ENCODE measurements around the gene ITPRIPL1.
A peak's percentile ranks its signal among the peaks of the same experiment; 100 is the strongest.

The ITPRIPL1 gene

DNA sequence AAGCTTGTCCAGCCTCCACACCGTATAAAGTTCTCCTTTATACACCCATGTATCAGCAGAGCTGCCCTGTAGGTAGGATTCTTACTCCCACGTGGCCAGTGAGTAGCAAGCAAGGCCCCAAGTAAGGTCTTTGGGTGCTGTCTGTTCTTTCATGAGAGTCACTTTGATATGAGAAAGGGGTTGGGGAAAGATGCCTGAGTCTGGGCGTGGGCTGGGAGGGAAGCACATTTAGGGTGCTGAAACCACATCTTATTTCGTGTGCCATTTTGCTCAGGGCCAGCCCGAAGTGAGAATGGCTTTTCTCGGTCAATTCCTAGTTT, 436 bp upstream of the ITPRIPL1 start:
- peak in 2 of 5 experiments; percentile 36 to 53 for DNase-seq

DNA sequence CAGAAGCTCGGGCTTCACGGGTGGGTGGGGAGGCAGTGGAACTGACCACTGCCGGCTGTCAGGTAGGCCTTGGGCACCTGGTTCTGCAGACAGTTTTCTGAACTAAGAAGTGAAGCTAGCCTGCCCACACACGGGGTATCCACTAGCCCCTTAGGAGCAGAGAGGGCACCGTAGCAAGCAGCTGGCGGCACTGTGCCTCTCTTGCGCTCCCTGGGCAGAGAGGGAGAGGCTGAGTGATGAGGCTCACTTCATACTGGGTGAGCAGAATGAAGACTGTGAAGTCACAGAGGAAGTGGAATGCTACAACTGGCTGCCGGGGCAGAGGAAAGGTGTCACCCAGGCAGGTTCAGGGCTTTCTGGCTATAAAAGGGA, 753 bp downstream of the ITPRIPL1 start:
- peak in 3 of 5 experiments; percentile 33 to 87 (median 59) for DNase-seq

DNA sequence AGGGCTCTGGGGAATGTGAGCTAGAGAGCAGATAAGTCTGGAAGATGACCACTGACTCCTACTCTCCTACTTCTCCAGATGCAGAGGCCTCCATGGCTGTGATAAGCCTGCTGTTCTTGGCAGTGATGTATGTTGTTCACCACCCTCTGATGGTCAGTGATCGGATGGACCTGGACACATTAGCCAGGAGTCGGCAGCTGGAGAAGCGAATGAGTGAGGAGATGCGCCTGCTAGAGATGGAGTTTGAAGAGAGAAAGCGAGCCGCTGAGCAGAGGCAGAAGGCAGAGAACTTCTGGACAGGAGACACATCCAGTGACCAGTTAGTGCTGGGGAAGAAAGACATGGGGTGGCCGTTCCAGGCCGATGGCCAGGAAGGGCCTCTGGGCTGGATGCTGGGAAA, 1.4 kb downstream of the ITPRIPL1 start:
- no peak for DNase-seq

DNA sequence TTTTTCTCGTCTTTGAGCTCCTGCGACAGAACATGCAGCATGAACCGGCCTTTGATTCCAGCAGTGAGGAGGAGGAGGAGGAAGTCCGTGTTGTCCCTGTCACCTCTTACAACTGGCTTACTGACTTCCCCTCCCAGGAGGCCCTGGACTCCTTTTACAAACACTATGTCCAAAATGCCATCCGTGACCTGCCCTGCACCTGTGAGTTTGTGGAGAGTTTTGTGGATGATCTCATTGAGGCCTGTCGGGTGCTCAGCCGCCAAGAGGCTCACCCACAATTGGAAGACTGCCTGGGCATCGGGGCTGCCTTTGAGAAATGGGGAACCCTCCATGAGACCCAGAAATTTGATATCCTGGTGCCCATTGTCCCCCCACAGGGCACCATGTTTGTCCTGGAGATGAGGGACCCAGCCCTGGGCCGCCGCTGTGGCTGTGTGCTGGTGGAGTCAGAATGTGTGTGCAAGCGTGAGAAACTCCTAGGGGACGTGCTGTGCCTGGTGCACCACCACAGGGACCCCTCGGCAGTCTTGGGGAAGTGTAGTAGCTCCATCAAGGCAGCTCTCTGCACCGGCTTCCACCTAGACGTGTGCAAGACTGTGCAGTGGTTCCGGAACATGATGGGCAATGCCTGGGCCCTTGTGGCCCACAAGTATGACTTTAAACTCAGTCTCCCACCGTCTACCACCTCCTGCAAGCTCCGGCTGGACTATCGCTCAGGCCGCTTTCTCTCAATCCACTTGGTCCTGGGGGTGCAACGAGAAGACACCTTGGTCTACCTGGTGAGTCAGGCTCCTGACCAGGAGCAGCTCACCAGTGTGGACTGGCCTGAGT, 2.1 kb downstream of the ITPRIPL1 start:
- no peak for DNase-seq

DNA sequence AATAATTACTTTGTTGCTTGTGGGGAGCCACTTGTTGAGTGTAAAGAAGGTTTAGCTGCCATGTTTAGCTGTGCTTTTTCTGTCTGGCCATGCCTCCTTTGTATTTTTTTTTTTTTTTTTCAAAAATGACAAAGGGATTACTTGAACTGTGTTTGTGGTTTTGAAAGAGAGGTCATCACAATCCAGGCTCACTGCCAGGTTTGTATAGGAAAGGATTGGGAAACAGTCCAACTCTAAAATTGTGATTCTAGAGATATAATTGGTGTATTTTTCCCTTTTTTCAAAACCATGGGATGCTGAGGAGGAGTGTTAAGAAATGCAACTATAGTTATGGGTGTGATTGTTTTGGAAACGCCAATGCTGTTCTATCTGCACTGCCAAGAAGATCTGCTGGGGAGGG, 4.3 kb downstream of the ITPRIPL1 start:
- DNase-seq: no peak

DNA sequence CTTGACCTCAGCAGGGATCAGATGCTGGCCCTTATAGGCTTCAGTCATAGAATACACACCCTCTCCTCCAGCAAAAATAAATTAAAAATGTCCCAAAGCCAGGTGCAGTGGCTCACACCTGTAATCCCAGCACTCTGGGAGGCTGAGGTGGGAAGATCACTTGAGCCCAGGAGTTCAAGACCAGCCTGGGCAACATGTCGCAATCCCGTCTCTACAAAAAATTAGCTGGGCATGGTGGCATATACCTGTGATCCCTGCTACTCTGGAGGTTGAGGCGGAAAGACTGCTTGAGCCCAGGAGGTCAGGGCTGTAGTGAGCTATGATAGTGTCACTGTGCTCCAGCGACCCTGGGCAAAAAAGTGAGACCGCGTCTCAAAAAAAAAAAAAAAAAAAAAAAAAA, 4.8 kb downstream of the ITPRIPL1 start:
- no peak for DNase-seq

DNA sequence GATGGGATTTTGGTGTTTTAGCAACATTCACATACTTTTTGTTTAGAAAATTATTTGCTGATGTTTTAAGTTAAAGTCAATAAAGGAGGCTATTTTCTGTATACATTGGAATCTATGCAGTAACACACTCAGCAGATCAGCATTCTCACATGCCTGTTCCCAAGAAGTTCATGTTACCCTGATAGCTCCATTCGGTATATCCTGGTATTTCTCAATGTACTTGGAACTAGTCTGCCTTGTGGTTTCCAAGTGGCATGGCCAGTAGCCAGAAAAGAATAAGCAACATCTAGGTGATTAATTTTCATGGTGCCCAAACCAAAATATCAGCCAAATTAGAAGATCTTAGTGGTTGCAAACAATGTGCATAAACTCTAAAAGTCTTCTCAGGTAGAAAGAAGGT, 5.3 kb downstream of the ITPRIPL1 start:
- no peak for DNase-seq

DNA sequence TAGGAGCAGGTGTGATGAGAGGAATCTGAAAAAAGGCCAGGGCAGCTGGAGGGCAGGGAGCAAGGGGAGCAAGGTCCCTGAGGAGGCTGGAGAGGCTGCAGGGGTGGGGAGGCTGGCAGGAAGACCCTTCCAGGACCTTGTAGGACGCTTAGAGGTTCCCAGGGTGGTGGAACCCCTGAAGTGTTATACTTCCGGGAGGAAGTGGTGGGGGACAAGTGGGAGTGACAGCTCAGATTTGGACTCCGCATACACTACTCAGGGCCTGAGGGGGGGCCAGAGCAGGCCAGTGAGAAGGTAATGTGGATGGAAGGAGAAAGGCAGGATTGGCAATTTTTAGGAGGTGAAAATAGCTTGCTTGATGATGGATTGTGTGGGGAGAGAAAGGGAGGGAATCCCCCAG, 8.6 kb downstream of the ITPRIPL1 start:
- DNase-seq: peak in 1 of 5 experiments; percentile 41

DNA sequence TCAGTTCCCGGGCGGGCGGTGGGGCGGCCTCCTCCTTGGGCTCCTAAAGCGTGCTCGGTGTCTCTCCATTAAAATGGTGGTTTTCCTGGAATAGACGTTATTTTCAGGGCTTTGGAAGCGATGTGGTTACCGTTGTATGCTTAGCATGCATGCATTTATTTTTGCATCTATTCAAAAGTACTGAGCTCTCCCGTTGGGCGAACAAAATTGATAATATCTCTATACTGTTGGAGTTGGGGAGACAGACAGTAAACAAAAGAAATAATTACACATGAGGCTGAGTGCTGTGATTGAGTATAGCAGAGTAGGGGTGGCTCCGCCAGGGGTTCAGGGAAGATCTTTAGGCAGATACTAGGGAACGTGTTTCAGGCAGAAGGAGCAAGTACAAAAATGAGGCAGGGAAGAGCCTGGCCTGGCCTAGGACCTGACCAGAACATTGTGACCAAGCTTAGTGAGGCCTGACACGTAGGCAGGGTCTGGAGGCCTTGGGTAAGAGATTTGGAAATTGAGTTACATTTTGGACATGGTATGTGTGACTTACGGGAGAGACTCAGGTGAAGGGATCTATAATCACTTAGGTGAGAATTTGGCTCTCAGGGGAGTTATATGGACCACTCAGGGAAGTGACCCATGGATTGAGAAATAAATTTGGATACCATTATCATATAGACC, 11.1 kb downstream of the ITPRIPL1 start:
- no peak for DNase-seq

DNA sequence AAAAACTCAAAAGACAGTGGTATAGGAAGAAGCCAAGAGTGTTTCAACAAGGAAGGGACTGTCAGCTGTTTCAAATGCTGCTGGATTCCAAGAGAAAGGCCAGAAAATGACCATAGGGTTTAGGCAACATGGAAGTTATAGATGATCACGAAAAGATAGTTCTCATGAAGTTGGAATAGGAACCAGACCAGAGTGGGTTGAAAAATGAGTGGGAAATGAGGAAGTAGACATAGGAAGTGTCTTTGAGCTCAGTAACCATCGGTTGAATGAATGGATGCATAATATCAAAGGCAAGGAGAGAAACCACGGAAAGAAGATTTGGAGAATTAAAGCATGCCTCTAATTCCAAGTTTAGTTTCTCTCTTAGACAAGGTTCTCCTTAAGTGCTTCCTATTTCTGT, 11.8 kb downstream of the ITPRIPL1 start:
- no peak for DNase-seq

DNA sequence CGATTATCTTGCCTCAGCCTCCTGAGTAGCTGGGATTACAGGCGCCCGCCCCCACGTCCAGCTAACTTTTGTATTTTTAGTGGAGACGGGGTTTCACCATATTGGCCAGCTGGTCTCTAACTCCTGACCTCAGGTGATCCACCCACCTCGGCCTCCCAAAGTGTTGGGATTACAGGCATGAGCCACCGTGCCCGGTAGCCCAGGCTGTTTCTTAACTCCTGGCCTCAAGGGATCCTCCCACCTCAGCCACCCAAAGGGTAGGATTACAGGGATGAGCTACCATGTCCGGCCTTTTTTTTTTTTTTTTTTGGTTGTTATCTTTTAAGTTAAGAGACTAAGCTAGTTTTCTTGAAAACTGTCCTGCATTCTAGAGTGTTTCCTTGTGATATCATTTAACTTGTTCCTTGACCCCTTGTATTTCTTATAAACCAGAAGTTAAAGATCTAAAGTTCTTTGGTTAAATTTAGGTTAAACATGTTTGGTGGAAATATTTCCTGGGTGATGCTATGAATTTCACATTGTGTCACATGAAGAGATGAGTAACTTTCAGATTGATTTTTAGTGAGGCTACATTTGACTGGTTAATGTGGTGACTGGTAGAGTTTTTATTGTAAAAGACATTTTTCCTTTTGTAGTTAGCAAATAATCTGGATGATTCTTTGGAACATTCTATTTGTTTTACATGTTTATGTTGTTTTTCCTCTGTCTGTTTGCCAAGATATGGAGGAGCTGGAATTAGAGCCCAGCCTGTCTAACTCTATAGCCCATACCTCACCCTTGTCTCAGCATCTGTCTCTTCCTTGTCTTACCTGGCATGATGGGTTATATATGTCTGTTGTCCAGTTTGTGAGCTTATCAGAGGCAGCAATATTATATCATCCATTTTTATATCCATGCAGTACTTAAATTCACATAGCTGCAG, 15.6 kb downstream of the ITPRIPL1 start:
- DNase-seq: peak in 1 of 5 experiments; percentile 78

DNA sequence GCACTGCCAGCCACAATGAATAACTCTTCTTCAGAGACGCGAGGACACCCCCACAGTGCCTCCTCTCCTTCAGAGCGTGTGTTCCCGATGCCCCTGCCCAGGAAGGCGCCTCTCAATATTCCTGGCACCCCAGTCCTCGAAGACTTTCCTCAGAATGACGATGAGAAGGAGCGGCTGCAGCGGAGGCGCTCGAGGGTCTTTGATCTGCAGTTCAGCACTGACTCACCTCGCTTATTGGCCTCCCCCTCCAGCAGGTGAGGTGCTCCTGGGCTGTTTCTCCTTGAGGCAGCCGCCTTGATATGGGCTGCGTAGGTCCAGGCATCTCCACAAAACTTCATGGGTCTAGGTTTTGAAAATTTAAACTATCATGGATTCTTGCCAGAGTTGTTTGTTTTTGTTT, 16.5 kb downstream of the ITPRIPL1 start:
- peak in 1 of 5 experiments; percentile 37 for DNase-seq

DNA sequence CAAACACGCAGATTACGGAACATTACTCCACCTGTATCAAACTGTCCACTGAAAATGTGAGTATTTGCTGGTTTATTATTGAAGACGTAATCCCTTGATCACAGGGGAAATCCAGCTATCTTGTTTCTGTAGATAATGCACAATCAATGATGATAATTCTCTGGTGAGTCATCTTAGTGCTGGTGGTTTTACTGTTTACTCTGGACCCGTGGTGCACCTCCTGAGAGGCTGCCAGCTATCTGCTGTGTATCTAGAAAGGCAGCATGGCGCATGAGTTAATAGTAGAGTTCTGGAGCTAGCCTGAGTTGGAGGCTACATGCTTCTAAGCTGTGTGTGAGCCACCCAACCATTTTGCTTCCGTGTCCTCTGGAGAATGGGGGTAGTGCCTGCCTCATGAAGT, 17.0 kb downstream of the ITPRIPL1 start:
- DNase-seq: peak in 4 of 5 experiments; percentile 40 to 96 (median 52)

DNA sequence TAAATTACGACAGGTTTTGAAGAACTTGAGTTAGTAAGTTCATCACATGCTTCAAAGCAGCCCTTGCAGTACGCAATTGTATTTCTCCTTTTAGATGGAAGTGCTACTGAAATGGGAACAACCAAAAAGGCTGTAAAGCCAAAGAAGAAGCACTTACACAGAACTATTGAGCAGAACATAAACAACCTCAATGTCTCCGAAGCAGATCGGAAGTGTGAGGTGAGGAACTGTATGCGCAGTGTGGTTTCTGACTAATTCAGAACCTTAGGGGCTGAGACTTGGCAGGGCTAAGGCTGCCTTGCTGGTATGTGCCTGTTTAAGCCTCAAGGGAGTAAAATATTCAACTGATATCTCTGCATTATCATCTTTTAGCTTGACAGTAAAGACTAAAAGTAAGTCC, 18.9 kb downstream of the ITPRIPL1 start:
- peak in 4 of 5 experiments; percentile 43 to 98 (median 54) for DNase-seq

DNA sequence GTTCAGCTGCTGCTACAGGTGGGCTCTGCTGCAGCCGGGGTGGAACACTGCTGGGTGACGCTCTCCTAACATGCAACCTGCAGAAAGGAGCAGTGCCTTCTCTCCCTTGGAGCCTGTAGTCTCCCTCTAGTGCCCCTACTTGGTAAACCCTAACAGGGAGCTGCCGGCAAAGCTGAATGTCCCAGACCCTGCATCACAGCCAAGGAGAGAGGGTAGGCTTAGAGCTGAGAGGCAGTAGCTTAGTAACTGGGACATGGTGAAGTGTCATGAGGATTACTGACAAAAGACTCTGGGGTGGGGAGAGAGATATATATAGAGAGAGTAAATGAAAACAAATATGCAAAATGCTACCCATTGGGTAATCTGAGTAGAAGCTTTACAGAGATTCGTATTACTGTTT, 20.3 kb downstream of the ITPRIPL1 start:
- DNase-seq: peak in 1 of 5 experiments; percentile 67

DNA sequence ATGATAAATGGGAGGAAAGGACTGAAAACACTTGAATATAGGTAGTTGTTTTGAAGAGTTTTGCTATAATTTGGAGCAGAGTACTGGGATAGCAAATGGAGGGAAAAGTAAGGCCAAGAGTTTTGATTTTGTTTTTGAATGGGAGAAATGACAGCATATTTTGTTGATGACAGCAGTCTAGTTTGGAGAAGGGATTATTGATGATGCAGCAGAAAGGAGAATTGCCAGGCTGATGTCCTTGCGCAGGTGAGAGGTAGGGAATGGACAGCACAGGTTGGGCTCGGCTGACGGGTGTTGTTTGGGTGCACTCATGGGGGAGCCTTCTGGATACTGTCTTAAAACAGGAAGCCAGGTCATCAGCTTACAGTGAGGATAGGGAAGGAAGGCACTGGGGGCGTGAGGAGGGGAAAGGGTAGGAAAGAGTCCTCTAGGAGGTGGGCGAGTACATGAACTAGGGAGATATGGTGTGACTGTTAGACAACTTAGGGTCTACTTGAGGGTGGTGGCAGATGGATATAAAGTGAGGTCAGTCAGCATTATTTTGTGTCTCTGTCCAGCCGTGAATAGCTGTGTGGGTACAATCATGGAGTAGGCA, 20.8 kb downstream of the ITPRIPL1 start:
- no peak for DNase-seq

DNA sequence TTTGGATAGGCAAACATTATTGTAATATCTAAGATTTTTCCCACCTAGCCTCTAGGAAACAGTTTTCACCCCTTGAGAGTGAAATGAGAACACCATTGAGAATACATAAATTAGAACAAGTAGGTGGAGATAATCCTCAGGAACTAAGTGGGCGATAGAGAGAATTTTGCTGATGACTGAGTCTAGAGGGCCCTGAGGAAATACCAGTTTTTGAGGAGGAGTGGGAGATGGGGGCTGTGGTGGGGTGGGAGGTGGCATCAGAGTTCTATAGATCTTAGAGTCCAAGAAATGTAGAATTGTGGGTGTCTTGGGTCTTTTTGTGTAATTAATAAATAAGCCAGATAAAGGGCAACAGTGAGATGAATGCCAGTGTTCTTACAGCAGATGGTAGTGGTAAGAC, 22.3 kb downstream of the ITPRIPL1 start:
- no peak for DNase-seq

DNA sequence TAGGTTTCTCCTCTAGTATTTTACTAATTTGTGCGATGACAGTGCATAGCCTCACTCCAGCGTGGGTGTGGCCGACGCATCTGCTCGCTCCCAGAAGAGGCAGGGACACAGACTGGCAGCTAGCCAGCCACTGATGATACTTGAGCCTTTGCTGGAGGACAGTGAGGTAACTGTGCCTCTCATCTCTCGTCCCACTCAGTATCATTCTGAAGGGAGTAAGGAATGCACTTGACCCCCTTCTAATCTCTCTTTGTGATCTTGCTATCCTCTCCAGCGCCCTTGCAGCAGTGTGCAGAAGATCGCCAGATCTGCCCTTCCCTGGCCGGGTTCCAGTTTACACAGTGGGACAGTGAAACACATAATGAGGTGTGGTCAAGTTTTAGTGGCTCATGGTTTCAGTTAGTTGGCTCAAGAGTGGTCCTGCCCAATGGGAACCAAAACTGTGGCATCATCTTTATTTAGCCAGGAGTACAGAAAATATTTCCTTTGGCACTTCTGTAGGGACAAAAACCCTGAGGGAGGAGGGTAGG, 28.0 kb downstream of the ITPRIPL1 start:
- DNase-seq: no peak

DNA sequence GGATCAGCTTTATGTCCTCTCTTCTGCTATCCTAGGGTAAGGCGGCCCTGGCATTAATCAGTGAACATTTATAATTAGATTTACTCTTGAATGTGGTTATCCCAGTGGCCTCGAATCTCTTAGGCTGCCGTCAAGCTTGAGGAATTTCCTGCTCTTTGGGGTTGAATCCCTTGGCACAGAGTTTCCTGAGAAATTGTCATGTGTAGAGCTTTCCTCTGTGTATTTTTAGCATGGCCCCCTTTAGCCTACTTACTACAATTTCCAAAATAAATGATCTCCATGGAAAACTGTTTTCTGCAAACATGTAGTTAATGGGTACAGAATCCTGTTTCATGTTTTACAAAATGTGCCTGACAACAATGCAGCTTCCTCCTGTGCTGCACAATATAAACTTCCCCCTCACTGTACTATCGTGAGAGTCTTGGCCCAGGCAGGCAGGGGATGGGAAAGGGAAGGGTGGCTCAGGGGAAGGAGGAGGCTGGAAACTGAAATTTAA, 28.5 kb downstream of the ITPRIPL1 start:
- no peak for DNase-seq

DNA sequence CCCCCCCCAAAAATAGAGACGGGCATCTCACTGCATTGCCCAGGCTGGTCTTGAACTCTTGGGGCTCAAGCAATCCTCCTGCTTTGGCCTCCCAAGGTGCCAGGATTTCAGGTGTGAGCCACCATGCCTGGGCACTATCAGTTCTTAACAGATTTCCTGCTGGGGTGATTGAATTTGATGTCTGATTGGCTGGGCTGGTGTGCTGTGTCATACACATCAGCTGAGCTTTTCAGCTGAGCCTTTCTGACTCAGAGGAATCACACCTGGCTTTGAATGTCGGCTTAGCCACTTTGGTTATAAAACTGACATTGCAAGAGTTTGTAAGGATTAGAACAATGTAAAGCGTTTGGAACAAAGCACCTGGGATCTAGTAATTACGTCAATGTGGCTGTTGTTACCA, 29.4 kb downstream of the ITPRIPL1 start:
- no peak for DNase-seq

DNA sequence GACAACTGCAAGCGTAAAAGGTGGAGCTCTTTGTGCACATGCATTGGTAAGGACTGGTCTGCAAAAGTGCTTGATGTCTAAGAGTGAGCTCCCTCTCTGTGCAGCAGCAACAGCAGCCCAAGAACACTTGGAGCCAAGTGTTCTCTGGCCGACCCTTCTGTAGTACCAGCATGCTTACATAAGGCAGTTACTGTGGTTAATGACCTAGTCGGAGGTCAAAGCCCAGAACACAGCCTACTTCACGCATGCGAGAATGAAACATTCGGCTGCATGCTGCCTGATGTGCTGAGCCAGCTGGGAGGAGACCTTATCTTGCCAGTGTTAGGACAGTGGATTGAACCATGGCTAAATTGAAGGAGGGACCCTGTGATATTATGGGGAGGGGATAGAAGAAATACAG, 31.8 kb downstream of the ITPRIPL1 start:
- DNase-seq: no peak

DNA sequence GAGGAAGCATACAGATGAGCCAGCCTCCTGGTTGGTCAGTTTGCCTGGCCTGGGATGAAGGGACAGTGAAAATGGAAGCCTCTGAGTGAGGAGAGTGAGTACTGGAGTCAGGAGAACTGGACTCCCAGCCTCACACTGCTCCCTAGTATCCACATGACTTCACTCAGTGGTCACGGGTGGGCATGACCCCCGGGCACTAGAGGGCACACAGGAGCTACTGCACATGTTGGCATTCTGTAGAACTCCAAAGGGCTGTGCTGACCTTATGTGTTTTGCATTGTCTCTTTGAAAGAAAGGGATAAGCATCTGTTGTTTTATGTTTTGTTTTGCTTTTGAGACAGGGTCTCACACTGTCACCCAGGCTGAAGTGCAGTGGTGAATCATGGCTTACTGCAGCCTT, 34.2 kb downstream of the ITPRIPL1 start:
- peak in 3 of 5 experiments; percentile 6 to 69 (median 26) for DNase-seq
